HG02571 (cell line): Measurements from ENCODE around the gene NR1H4.
"Not testable (repeated sequence)": the region's sequence is repeated elsewhere in the genome, so short reads cannot be mapped to it uniquely, and the experiment has no call there.

Experiments
- ATAC-seq: cut with Tn5 transposase; IDR thresholded peaks from one replicate; pipeline ENCODE4 v1.9.1; 2021; ENCODE audit warnings: mild to moderate bottlenecking, moderate library complexity; ENCODE audit not compliant: unreplicated experiment

The NR1H4 gene

DNA sequence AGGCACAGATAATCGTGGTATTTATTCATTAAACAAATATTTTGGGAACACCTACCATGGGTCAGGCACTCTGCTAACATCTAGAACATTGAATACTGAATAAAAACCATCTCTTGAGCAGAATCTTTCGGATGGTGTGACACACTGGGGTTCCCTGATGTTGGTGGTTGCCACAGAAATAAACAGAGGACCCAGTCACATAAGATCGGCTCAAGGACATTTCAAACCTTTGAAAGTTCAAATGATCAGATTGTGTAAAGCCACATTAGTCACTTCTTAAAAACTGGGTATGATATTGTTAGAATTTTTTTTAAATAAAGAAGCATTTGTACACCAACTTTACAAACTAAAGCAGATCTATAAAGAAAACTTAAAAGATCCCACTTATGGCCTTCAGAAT lies 39.0 kb downstream of the NR1H4 start:
- no peak for ATAC-seq

DNA sequence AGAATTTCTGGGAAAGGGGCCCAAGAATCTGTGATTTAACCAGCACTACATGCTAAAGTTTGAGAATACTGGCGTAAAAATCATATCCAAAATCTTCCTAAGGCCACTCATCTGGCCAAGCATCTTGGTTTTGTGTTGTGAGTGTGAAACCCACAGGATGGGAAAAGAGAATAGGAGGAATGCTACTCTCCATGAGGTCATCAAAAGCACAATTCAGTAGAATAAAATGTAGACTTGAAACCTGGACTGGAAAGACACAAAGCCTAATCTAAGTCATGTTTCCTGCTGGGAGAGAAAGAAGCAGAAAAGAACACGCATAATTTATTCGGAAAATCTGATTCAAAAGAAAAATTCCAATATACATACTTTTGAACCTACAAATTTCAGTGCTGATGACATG lies 42.3 kb downstream of the NR1H4 start:
- ATAC-seq: no peak

DNA sequence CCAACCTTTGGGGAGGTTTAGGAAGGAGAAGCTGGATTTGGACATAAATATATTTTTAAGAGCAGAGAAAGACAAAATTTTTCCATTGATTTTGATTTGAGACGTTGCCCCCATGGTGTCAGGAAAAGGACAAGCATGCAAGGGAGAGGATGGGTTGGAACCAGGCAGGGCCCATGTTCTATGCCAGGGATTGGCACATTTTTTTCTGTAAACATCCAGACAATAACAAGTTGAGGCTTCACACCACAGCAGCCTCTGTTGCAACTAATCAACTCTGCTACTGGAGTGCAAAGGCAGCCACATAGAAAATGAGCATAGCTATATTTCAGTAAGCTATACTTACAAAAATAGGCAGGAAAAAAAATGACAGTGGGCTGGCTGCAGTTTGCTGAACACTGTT lies 44.7 kb downstream of the NR1H4 start:
- no peak for ATAC-seq

GRCh38 chr12:100520048-100520769 lies 46.5 kb downstream of the NR1H4 start:
- no peak for ATAC-seq

DNA sequence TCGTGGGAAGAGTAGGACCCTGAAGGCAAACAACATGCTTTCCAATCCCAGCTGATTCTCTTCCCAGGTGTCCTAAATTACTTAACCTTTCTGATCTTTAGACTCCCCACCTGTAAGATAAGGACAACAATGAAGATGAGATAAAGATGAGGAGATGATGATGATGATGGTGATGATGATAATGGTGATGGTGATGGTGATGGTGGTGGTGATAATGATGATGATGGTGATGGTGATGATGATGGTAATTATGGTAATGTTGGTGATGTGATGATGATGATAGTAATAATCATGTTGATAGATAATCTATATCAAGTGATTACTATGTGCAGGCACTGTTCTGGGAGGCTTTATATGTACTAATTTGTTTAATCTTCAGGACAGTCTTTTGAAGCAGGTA lies 48.3 kb downstream of the NR1H4 start:
- no peak for ATAC-seq

GRCh38 chr12:100528034-100528433 lies 54.4 kb downstream of the NR1H4 start:
- no peak for ATAC-seq

- ATAC-seq: no peak
Observed at GRCh38 chr12:100528471-100529127, 54.9 kb downstream of the NR1H4 start.

GRCh38 chr12:100529756-100530350 lies 56.2 kb downstream of the NR1H4 start:
- no peak for ATAC-seq

DNA sequence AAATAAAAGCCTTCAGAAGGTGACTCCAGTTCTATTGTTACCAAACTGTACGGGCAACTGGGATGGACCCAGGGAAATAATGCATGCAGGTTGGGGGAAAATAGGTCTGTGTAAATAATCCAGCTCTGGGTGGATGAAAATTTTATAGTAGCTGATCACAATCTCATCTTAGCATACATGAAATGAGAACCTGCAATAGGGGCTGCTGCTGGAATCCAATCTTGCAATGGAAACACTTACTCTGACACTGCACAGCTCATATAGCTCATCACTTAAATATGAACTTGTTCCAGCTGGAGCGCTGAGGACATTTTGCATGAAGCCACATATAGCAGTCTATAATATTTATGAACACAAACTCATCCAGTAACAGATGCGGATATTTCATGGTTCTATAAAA lies 59.7 kb downstream of the NR1H4 start:
- ATAC-seq: no peak

GRCh38 chr12:100534625-100535227 lies 61.1 kb downstream of the NR1H4 start:
- ATAC-seq: no peak

DNA sequence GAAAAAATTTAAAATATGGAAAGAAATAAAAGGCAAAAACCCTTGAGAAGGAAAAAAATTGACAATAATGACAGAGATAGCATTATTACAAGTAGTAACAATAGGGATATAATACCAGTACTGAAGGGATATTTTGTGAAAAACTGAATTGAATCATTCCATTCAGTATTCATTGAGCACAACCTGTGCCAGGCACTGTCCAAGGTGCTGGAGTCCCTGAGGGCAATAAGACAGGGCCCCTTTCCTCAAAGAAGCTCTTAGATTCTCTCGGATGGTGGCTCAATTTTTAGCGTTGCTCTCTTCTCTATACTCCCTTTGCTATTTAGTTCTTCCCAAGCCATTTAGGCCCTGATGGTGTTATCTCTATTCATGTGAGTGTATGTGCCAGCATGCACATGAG lies 65.5 kb downstream of the NR1H4 start:
- ATAC-seq: no peak

DNA sequence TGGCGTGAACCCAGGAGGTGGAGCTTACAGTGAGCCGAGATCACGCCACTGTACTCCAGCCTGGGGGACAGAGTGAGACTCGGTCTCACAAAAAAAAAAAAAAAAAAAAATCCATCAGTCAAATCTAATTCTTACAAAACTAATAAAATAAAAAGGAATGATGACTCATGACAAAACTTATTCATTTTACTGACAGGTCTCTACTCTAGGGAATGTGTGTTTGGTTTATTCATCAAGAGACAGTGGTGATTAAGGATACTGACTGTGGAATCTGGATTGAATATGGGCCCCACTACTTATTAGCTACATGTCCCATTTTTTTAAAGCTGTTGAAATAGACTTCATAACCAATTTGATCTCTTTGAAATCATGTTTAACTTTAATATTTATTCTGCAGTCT lies 70.5 kb downstream of the NR1H4 start:
- ATAC-seq: no peak

- ATAC-seq: no peak
Observed at GRCh38 chr12:100545092-100545491, 71.4 kb downstream of the NR1H4 start.

DNA sequence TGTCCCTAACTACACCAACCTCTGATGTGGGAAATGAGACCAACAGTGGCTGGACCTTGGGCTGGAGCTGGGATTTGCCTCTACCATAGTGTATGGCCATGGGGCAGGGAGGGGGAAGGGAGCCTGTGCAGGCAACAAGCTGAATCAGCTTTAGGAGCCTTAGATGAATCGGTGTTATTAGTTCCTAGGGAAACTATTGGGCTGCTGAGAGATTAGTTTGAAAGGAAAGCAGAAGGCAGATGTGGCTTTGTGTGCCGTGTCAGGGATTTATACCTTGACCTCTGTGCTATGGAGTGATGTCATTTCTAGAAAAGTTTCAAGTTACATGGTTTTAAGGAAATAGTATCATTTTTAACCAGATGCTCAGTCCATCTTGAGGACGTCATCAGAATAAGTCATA lies 80.3 kb downstream of the NR1H4 start:
- no peak for ATAC-seq

DNA sequence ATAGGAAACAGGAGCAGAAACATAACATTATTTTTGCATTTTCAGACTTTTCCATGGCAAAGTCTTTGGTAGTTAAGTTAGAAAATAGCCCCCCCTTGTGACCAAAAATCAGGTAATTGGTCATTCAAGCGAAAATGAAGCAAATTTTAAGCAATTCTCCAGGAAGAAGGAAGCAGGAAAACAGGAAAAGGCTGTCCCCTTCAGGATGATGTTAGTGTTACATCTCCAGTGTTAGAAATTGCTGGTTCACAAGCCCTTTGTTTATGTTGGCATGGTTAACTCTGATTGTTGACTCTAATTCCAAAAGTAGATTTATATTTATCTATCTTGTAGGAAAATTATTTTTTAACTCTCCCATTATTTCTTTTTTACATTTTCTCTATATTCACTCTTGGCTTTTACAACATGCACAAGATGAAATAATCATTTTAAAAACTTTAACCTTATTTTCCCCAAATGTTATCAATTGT lies 81.0 kb downstream of the NR1H4 start:
- ATAC-seq: no peak

- ATAC-seq: no peak
Observed at GRCh38 chr12:100555722-100556121, 82.1 kb downstream of the NR1H4 start.

- ATAC-seq: no peak
Observed at GRCh38 chr12:100557357-100557756, 83.7 kb downstream of the NR1H4 start.

- ATAC-seq: not testable (repeated sequence)
Observed at GRCh38 chr12:100559261-100559660, 85.6 kb downstream of the NR1H4 start.

- no peak for ATAC-seq
Observed at GRCh38 chr12:100564090-100564489, 90.4 kb downstream of the NR1H4 start.

DNA sequence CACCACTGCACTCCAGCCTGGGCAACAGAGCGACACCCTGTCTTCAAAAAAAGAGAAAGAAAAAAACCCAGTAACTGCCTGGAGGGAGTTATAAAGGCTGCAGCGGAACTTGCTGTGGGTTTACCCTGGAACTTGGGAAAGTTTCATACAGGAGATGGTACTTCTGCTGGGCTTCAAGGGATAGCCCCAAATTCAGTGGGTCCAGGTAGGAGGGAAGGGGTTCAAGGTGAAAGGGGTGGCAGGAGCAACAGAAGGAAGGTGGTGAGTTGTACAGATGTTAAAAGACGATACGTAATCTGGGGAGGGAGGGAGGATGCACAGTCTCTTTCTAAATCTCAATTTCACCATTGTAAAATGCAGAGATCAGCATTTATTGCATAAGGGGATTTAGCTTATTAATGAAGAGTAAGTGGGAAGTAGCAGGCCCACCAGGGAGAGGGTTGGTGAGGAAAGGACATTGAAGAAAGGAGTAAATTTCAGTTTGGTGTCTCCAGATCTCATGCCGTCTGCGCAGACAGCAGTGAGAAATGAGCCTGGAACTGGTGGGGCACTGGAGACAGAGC lies 91.3 kb downstream of the NR1H4 start:
- ATAC-seq: no peak

GRCh38 chr12:100565987-100566545 lies 92.4 kb downstream of the NR1H4 start:
- no peak for ATAC-seq
